GM12878 (cell line): Measurements from ENCODE around the gene RAB6B. TPM values are rescaled to one million over a fixed set of nuclear protein-coding genes. Genes with fewer than 3 reads are reported as not detected.

Experiments used
- ATAC-seq: fragments of 200-7000 bp; cut with Tn5 transposase; 3 replicates; pipeline ENCODE4 v1.9.1; 2020; ENCODE audit warnings: mild to moderate bottlenecking, moderate library complexity
- BruUV-seq: library from RNA; stranded (reverse); fragments of 400-500 nt; replicated peaks from 2 replicates; lab custom pipeline; 2021; lab: Mats Ljungman, UMichigan
- CTCF ChIA-PET: fragments of 300-600 bp; sonication (Branson Sonifier 250); formaldehyde crosslinking; extraction: SDS; loops from one replicate; lab custom pipeline; 2021; ENCODE audit warnings: inconsistent platforms; lab: Yijun Ruan, JAX
- POLR2A ChIA-PET: fragments of 350-600 bp; formaldehyde crosslinking; extraction: SDS; loops from one replicate; lab custom pipeline; 2021; ENCODE audit warnings: inconsistent platforms; lab: Charles Lee
- RAD21 ChIA-PET: fragments of 300-600 bp; sonication (Branson Sonifier 250); formaldehyde crosslinking; loops from one replicate; lab custom pipeline; 2023; ENCODE audit warnings: antibody characterized with exemption; ENCODE audit not compliant: unreplicated experiment; lab: Charles Lee
- SMC1A ChIA-PET: fragments of 300-600 bp; sonication (Branson Sonifier 250); formaldehyde crosslinking; loops from one replicate; lab custom pipeline; 2023; ENCODE audit not compliant: unreplicated experiment, uncharacterized antibody; lab: Charles Lee
- DNase-seq: peaks from one replicate; pipeline ENCODE4 v3.0.0-alpha.2; 2011; ENCODE audit warnings: low read depth, low spot score
- FAIRE-seq: peaks from 3 replicates; lab custom pipeline; 2011; peaks lifted over from hg19 to GRCh38; lab: Jason Lieb, UNC
- H2AFZ ChIP-seq: 2 replicates; pipeline ENCODE4 v1.6.0; 2011; ENCODE audit warnings: low read depth, low read length, control low read depth; ENCODE audit not compliant: control insufficient read depth
- H3K27ac ChIP-seq: 2 replicates; pipeline ENCODE4 v1.5.1; 2011; ENCODE audit warnings: control low read depth; ENCODE audit not compliant: control insufficient read depth, insufficient read depth
- H3K27me3 ChIP-seq, 2 experiments: replicated peaks in 1 of 2; 2 replicates each; pipeline versions ENCODE4 v1.6.0 to v1.6.1; 2011; ENCODE audit warnings: low read length in 1 of 2; ENCODE audit not compliant: control insufficient read depth in 2 of 2, insufficient read depth in 2 of 2
- H3K36me3 ChIP-seq, 2 experiments: 2 replicates each; pipeline ENCODE4 v1.5.1; 2011; ENCODE audit warnings: low read length in 1 of 2; ENCODE audit not compliant: control insufficient read depth in 2 of 2, insufficient read depth in 2 of 2
- H3K4me1 ChIP-seq: 2 replicates; pipeline ENCODE4 v1.6.1; 2011; ENCODE audit warnings: mild to moderate bottlenecking, low read length, moderate library complexity, mixed read lengths; ENCODE audit not compliant: control insufficient read depth, insufficient read depth
- H3K4me2 ChIP-seq: 2 replicates; pipeline ENCODE4 v1.6.0; 2011; ENCODE audit warnings: control low read depth; ENCODE audit not compliant: control insufficient read depth, insufficient read depth
- H3K4me3 ChIP-seq: fragments of 200-600 bp; sonication (generic); 2 replicates; pipeline ENCODE4 v1.5.1; 2016
- H3K79me2 ChIP-seq: 2 replicates; pipeline ENCODE4 v1.6.0; 2011; ENCODE audit warnings: low read length; ENCODE audit not compliant: control insufficient read depth, insufficient read depth
- H3K9ac ChIP-seq: 2 replicates; pipeline ENCODE4 v1.8.0; 2011; ENCODE audit warnings: low read length, control low read depth, mixed read lengths; ENCODE audit not compliant: control insufficient read depth, insufficient read depth
- H3K9me3 ChIP-seq: replicated peaks from 3 replicates; pipeline ENCODE4 v1.5.1; 2011; ENCODE audit warnings: mild to moderate bottlenecking, low read length; ENCODE audit not compliant: control insufficient read depth, insufficient read depth
- H4K20me1 ChIP-seq: 2 replicates; pipeline ENCODE4 v1.6.0; 2011; ENCODE audit not compliant: control insufficient read depth, insufficient read depth
- ASH2L ChIP-seq: fragments of 300-600, 200-600 bp; sonication (generic); IDR thresholded peaks from 2 replicates; pipeline ENCODE4 v1.6.1; 2017; ENCODE audit warnings: low read depth, mild to moderate bottlenecking, borderline replicate concordance
- CREB1 ChIP-seq: IDR thresholded peaks from 2 replicates; pipeline ENCODE4 v1.6.1; 2012; ENCODE audit warnings: low read depth, mild to moderate bottlenecking, inconsistent platforms
- STAT3 ChIP-seq: IDR thresholded peaks from 2 replicates; pipeline ENCODE4 v1.6.1; 2011; ENCODE audit warnings: low read depth, low read length, improper control_type of control experiment
- TAF1 ChIP-seq: IDR thresholded peaks from 2 replicates; pipeline ENCODE4 v1.6.1; 2011; ENCODE audit warnings: mild to moderate bottlenecking, low read depth, low read length, borderline replicate concordance
- WGBS: methylation state at CpG from one replicate; pipeline ENCODE4 v1.1.6; 2016; ENCODE audit warnings: low lambda C conversion rate; ENCODE audit not compliant: insufficient replicate concordance, insufficient coverage; ENCODE audit errors: missing lambda C conversion rate; 5-methylcytosine and 5-hydroxymethylcytosine counted together
- in situ Hi-C: fragments of 300-500 bp; cut with MboI; formaldehyde crosslinking; loops from 9 replicates; pipeline ENCODE4 v1.14.3; 2018; ENCODE audit warnings: mixed read lengths
- intact Hi-C: fragments of 100-400 bp; cut with micrococcal nuclease; formaldehyde crosslinking; loops from one replicate; pipeline ENCODE4 v1.14.2; 2022; ENCODE audit not compliant: unreplicated experiment
- polyA plus RNA-seq, 11 experiments: library from polyadenylated mRNA; depleted of rRNA in 4 of 11; unstranded in 6 of 11; stranded (reverse) in 5 of 11; fragments of >200 nt; fragmentation: Nextera tagmentation in 4 of 11; fragmentation: Illumina TruSeq in 1 of 11; extraction: Ambion mirVana in 4 of 11; extraction: Trizol in 1 of 11; gene quantifications; 1 replicate in 1 of 11; 2 replicates in 10 of 11; pipeline versions ENCODE4 v1.2.1 to v1.2.3, GENCODE V29; 2011 to 2016; ENCODE audit warnings: inconsistent platforms in 2 of 11, missing spikeins in 2 of 11, low read depth in 1 of 11
- total RNA-seq, 4 experiments: library from RNA; depleted of rRNA in 3 of 4; stranded (reverse); fragments of >200 nt in 3 of 4; fragmentation: Illumina TruSeq in 1 of 4; extraction: Trizol in 1 of 4; gene quantifications; 2 replicates each; pipeline versions ENCODE4 v1.2.1 to v1.2.3, GENCODE V29; 2013 to 2021
- TF ChIP-seq, protein P1 (sequence below): IDR thresholded peaks from 2 replicates; pipeline ENCODE4 v1.6.1; 2012; ENCODE audit warnings: improper control_type of control experiment, low read depth, low read length; ENCODE audit not compliant: insufficient replicate concordance
- TF ChIP-seq, protein P2 (sequence below): fragments of 150-350 bp; IDR thresholded peaks from 2 replicates; pipeline ENCODE4 v1.6.1; 2016; ENCODE audit warnings: low read depth, low read length

RAB6B gene
- total and polyA plus RNA-seq, 10 of the 15 experiments (the other 5 are each of a cell fraction or from before 2014, with no cell fraction given), result 0.01 to 0.16 (median 0.04) TPM; not detected in 5

DNA sequence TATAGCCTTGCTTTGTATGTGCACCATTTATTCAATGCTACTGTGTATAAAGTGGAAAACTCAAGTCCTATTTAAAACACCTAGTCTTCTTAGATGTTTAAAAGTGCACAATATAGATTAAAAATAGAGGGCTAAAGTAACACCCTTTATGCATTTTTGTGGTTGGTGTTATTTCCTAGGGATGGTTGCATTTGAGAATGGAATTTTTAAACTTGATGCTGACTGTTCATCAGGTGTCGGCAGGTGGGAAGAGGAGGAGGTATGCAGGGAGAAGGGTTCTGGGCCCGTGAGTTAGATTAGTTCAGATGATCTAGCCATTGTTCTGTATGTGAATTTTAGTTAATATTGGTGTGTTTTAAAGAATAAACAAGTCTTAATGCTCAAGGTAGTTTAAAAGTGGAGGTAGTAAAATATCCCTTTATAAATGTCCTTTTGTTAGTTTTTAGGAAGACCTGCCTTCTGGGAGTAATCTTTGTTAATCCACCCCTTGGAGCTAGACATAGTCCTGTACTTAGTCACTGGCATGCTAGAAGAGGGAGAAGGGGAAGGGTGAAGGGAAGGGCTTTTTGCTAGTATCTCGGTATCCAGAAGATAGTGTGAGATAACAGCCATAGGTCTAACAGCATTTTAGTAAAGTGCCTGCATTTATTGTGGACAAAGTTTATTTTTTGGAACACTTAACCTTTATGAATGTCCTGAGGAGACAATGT lies 98.1 kb downstream of the RAB6B start (continued):
- TF ChIP-seq, protein P1, sequence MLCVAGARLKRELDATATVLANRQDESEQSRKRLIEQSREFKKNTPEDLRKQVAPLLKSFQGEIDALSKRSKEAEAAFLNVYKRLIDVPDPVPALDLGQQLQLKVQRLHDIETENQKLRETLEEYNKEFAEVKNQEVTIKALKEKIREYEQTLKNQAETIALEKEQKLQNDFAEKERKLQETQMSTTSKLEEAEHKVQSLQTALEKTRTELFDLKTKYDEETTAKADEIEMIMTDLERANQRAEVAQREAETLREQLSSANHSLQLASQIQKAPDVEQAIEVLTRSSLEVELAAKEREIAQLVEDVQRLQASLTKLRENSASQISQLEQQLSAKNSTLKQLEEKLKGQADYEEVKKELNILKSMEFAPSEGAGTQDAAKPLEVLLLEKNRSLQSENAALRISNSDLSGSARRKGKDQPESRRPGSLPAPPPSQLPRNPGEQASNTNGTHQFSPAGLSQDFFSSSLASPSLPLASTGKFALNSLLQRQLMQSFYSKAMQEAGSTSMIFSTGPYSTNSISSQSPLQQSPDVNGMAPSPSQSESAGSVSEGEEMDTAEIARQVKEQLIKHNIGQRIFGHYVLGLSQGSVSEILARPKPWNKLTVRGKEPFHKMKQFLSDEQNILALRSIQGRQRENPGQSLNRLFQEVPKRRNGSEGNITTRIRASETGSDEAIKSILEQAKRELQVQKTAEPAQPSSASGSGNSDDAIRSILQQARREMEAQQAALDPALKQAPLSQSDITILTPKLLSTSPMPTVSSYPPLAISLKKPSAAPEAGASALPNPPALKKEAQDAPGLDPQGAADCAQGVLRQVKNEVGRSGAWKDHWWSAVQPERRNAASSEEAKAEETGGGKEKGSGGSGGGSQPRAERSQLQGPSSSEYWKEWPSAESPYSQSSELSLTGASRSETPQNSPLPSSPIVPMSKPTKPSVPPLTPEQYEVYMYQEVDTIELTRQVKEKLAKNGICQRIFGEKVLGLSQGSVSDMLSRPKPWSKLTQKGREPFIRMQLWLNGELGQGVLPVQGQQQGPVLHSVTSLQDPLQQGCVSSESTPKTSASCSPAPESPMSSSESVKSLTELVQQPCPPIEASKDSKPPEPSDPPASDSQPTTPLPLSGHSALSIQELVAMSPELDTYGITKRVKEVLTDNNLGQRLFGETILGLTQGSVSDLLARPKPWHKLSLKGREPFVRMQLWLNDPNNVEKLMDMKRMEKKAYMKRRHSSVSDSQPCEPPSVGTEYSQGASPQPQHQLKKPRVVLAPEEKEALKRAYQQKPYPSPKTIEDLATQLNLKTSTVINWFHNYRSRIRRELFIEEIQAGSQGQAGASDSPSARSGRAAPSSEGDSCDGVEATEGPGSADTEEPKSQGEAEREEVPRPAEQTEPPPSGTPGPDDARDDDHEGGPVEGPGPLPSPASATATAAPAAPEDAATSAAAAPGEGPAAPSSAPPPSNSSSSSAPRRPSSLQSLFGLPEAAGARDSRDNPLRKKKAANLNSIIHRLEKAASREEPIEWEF, result no peak
- TF ChIP-seq CREB1, result no peak

DNA sequence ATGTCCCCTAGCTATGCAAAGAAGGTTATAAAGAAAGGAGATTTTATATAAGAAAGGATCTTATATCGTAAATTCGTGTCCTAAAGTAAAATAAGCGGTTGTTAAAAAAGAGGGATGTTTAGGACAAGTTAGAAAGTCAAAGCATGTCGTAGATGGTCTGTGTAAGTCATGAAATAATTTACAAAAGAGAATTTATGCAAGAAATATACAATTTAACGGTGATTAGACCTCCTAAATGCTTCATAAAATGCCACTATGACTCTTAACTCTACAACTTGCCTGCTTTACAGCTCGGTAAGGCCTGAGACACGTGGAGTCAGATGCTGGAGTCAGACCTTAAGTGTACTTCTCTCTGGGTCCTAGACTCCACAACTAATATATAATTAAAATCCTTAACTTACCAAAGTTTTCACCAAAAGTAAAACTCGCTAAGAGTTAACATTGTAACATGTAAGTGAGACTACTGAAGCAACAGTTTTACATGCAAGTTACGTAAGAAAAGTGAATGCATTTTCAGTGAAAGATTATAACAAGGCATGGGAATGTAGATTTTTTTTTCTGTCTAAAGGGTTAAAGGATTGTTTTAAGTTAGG lies 103.4 kb downstream of the RAB6B start:
- no peaks in the 10 kb centered on the region for H3K36me3 ChIP-seq
- H3K27me3 ChIP-seq, result no peaks in the 10 kb centered on the region; a peak in 1 of 4 replicates
- no peak for FAIRE-seq
- POLR2A ChIA-PET, result no interaction called here
- SMC1A ChIA-PET, result interaction anchor here (1.5 kb wide), 1 partner anchor 24 kb away, joined by 4 read pairs; no protein-coding TSS in a partner anchor
- no peak overlapping the region for H3K4me3 ChIP-seq
- BruUV-seq, result no TSS peak
- H4K20me1 ChIP-seq, result no peaks in the 10 kb centered on the region
- H3K4me1 ChIP-seq, result no peaks in the 10 kb centered on the region
- H3K79me2 ChIP-seq, result no peaks in the 10 kb centered on the region
- no peak overlapping the region for H3K27ac ChIP-seq
- no peaks in the 10 kb centered on the region; the same call in 2 of the 3 replicates for H3K9me3 ChIP-seq
- 16% methylated on average over 9 of the region's 9 CpGs for WGBS
- H3K9ac ChIP-seq, result no peak overlapping the region
- CTCF ChIA-PET, result no interaction called here
- H3K4me2 ChIP-seq, result no peak overlapping the region
- no peak for TF ChIP-seq TAF1
- TF ChIP-seq ASH2L, result no peak
- TF ChIP-seq, protein P2, sequence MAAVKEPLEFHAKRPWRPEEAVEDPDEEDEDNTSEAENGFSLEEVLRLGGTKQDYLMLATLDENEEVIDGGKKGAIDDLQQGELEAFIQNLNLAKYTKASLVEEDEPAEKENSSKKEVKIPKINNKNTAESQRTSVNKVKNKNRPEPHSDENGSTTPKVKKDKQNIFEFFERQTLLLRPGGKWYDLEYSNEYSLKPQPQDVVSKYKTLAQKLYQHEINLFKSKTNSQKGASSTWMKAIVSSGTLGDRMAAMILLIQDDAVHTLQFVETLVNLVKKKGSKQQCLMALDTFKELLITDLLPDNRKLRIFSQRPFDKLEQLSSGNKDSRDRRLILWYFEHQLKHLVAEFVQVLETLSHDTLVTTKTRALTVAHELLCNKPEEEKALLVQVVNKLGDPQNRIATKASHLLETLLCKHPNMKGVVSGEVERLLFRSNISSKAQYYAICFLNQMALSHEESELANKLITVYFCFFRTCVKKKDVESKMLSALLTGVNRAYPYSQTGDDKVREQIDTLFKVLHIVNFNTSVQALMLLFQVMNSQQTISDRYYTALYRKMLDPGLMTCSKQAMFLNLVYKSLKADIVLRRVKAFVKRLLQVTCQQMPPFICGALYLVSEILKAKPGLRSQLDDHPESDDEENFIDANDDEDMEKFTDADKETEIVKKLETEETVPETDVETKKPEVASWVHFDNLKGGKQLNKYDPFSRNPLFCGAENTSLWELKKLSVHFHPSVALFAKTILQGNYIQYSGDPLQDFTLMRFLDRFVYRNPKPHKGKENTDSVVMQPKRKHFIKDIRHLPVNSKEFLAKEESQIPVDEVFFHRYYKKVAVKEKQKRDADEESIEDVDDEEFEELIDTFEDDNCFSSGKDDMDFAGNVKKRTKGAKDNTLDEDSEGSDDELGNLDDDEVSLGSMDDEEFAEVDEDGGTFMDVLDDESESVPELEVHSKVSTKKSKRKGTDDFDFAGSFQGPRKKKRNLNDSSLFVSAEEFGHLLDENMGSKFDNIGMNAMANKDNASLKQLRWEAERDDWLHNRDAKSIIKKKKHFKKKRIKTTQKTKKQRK, result peak; percentile 61; the same call in 1 of the 2 replicates
- TF ChIP-seq STAT3, result no peak
- RAD21 ChIA-PET, result no interaction called here
- intact Hi-C loops (no loop called here), in situ Hi-C loops (no loop called here)
- H2AFZ ChIP-seq, result no peak overlapping the region
- DNase-seq, result no peak
- ATAC-seq, result no peak
